Cardiac fibroblast (primary cell): Measurements from ENCODE around the gene HDAC9.

Experiments used
- DNase-seq, 2 donors: peaks; one replicate each; pipeline versions ENCODE4 v3.0.0 to v3.0.0-alpha.2; 2010; ENCODE audit warnings: low read depth in 2 of 2
- H3K4me3 ChIP-seq, 2 donors: replicated peaks in 1 of 2; 1 replicate in 1 of 2; 2 replicates in 1 of 2; pipeline ENCODE4 v1.5.1; 2011; ENCODE audit warnings: low read depth in 2 of 2, low read length in 2 of 2, mild to moderate bottlenecking in 2 of 2, moderate library complexity in 1 of 2
- CTCF ChIP-seq: IDR thresholded peaks from one replicate; pipeline ENCODE4 v1.5.1; 2011; ENCODE audit warnings: low read depth, mild to moderate bottlenecking, low read length, inconsistent platforms

Gene HDAC9

GRCh38 chr7:18754766-18755165 is 259.2 kb downstream of the HDAC9 start:
- no peak for TF ChIP-seq CTCF
- DNase-seq = peak; percentile 47 to 48

GRCh38 chr7:18755793-18756192 is 260.2 kb downstream of the HDAC9 start:
- DNase-seq = no peak
- H3K4me3 ChIP-seq = no peak overlapping the region
- no peak for TF ChIP-seq CTCF

More at GRCh38 chr7:18754766-18755165, 259.2 kb downstream of the HDAC9 start:
- no peak overlapping the region for H3K4me3 ChIP-seq

- no peak overlapping the region for H3K4me3 ChIP-seq
- no peak for DNase-seq
- TF ChIP-seq CTCF = no peak
These were observed 261.0 kb downstream of the HDAC9 start for GRCh38 chr7:18756378-18757050.

- TF ChIP-seq CTCF = no peak
- no peak overlapping the region for H3K4me3 ChIP-seq
- DNase-seq = no peak
These were observed 264.5 kb downstream of the HDAC9 start for GRCh38 chr7:18760046-18760445.

GRCh38 chr7:18760631-18761445 is 265.3 kb downstream of the HDAC9 start:
- TF ChIP-seq CTCF = no peak
- peak in 1 of 2 donors; percentile 7 for DNase-seq
- H3K4me3 ChIP-seq = no peak overlapping the region

GRCh38 chr7:18762189-18762588 is 266.6 kb downstream of the HDAC9 start:
- no peak for TF ChIP-seq CTCF
- no peak overlapping the region for H3K4me3 ChIP-seq
- peak; percentile 86 to 90 for DNase-seq
